Astrocyte of the cerebellum (primary cell): ENCODE results near the gene CTNND1.
A peak's percentile ranks its signal among the peaks of the same experiment; 100 is the strongest.

Source experiments
- DNase-seq: peaks from one replicate; pipeline ENCODE4 v3.0.0-alpha.2; 2011; ENCODE audit warnings: low read depth
- H3K4me3 ChIP-seq: 2 replicates; pipeline ENCODE4 v1.5.1; 2011; ENCODE audit warnings: mild to moderate bottlenecking, low read depth, low read length, moderate library complexity
- in situ Hi-C: cut with HindIII; loops from 2 replicates; pipeline ENCODE4 v1.10.0; 2017; ENCODE audit warnings: low sequenced_read_pairs
- TF ChIP-seq, protein P1 (sequence below): IDR thresholded peaks from 2 replicates; pipeline ENCODE4 v1.5.1; 2012; ENCODE audit warnings: low read length, low read depth, moderate library complexity, mild to moderate bottlenecking; ENCODE audit errors: missing control alignments

Gene CTNND1

DNA sequence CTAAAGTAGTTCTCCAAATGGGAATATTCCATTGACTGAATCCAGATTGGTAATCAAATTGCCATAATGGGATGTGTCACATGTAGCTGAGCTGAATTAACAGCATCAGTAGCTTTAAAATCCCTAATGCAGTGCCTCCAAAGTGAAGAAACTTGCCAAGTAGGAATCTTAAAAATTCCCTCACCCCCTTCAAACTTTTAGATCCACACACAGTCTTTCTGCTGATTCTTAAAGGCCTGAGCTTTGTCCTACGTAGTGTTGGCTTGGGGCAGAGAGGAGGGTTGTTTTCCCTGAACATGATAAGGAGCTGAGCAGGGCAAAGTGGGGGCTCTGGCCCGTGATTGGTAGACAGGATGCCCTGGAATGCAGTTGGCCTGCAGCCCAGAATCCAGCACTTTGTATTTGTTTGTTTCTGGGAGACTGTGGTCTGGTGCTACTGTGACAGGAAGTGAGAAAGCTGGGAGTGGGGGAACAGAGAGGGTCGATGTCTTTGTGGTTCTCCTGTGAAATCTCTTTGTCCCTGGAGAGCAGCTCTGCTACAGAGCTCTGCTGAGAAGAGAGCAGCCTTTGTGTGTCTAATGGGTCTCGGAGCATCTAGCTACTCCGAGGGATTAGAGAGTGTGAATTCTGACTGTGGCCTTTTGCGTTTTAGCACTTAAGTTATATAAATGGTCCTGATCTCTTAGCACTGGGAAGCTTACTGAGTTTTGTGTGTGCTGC, 16.9 kb downstream of the CTNND1 start:
- TF ChIP-seq, protein P1, sequence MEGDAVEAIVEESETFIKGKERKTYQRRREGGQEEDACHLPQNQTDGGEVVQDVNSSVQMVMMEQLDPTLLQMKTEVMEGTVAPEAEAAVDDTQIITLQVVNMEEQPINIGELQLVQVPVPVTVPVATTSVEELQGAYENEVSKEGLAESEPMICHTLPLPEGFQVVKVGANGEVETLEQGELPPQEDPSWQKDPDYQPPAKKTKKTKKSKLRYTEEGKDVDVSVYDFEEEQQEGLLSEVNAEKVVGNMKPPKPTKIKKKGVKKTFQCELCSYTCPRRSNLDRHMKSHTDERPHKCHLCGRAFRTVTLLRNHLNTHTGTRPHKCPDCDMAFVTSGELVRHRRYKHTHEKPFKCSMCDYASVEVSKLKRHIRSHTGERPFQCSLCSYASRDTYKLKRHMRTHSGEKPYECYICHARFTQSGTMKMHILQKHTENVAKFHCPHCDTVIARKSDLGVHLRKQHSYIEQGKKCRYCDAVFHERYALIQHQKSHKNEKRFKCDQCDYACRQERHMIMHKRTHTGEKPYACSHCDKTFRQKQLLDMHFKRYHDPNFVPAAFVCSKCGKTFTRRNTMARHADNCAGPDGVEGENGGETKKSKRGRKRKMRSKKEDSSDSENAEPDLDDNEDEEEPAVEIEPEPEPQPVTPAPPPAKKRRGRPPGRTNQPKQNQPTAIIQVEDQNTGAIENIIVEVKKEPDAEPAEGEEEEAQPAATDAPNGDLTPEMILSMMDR = no peak
- DNase-seq = peak; percentile 100
- in situ Hi-C loops = no loop called here
- peak overlapping the region; percentile 23 for H3K4me3 ChIP-seq

DNA sequence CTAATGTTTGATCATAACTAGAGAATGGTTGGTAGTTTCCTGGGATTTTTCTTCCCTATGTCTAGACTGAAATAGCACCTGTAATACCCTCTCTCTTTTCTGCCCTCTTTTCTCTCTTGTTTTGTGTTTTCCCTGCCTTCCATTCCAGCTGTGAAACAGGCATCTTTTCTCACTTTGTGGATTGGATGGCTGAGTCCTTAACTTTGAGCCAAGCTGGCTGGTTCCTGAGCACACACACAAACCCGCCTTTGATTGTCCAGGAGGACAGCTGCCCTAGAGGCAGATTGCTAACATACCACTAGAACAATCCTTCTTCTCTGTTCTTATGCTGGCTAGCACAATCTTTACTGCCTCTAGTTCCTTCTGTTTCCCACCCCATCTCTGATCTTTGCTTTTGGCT, 17.7 kb downstream of the CTNND1 start:
- no peak overlapping the region for H3K4me3 ChIP-seq
- in situ Hi-C loops = no loop called here
- DNase-seq = no peak
- TF ChIP-seq, protein P1 = peak; percentile 13

DNA sequence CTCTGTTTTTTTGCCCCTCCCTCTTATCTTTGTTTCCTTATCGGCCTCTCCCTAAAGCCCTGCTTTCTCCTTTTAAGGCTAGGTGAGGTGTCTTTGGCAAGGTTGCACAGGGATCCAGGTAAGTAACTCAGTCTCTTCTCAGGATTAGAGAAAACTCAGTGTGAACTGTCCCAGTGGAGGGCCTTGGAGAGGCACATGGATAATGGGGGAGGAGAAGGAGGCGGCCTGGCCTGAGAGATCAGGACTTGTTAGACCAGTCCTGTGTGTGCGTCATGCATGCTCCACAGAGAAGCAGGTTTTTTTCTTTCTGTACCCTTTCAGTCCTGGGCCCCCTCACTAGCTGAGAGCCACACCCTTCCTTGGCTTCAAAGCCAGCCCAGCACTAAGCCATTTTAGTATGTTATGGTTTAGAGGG, 19.9 kb downstream of the CTNND1 start:
- DNase-seq = no peak
- TF ChIP-seq, protein P1 = no peak
- H3K4me3 ChIP-seq = no peak overlapping the region
- in situ Hi-C loops = no loop called here

DNA sequence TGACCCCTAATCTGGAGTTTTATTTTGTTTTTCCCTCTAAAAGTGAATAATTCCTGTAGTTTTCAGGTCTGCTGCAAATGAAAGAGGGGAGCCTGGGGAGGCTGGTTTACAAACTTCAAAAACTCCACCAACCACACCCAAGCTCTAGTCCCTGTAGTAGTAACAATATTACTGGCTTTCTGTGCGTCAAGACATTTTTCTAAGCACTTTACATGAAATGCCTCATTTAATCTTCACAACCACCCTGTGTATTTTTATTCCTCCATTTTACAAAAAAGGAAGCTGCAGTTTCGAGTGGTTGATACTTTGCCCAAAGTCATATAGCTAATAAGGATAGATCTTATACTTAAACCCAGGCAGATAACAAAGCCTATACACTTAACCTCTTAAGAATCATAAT, 23.5 kb downstream of the CTNND1 start:
- TF ChIP-seq, protein P1 = no peak
- DNase-seq = no peak
- in situ Hi-C loops = no loop called here
- no peak overlapping the region for H3K4me3 ChIP-seq

DNA sequence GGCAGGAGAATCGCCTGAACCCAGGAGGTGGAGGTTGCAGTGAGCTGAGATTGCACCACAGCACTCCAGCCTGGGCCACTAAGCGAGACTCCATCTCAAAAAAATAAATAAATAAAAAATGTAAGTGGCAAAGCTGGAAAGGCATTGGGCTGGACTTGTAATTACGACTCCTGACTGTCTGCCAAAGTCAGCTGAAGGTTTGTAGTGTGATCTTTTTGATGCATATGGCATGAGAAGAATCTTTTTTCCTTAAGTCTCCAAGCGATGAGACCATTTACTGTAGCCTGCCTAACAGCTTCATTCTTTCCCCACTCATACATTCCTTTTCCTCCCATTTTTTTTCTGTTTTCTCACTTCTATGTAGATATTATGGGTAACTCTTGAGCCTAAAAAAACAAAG, 24.8 kb downstream of the CTNND1 start:
- DNase-seq = no peak
- in situ Hi-C loops = no loop called here
- TF ChIP-seq, protein P1 = no peak
- H3K4me3 ChIP-seq = no peak overlapping the region

DNA sequence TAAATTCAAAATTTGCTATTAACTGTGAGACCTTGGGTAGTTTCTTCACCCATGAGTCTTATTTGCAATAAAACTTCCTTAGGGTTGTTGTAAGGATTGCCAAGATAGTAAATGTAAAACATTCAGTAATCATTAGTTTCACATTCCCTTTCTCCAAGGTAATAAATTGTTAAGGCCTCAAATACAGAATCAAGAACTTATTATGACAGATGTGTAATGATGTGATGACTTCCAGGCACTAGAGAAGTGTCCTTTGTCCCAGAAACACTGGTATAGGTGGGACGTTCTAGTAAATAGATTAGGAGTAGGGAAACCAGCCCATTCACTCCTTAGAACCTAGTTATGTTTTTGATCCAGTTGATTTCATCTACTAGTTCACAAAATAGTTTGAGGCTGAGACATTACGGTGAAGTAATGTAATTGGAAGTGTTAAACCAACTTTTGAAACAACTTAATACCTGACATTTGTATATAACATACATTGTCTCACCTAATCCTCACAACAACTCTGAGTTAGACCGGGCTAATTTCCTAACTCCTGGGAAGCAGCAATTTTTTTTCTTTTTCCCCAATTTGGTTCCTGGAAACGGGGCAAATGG, 25.5 kb downstream of the CTNND1 start:
- TF ChIP-seq, protein P1 = no peak
- DNase-seq = no peak
- in situ Hi-C loops = no loop called here
- no peak overlapping the region for H3K4me3 ChIP-seq
